CD8-positive, alpha-beta memory T cell (primary cell): ENCODE measurements around the gene PTCD3. TPM values are rescaled to one million over a fixed set of nuclear protein-coding genes. Genes with fewer than 3 reads are reported as not detected.

Experiments
- CTCF ChIA-PET: fragments of 350-600 bp; sonication (Branson Sonifier 250); formaldehyde crosslinking; loops from one replicate; lab custom pipeline; 2021; ENCODE audit warnings: antibody characterized with exemption; lab: Charles Lee
- POLR2A ChIA-PET: fragments of 350-600 bp; sonication (Branson Sonifier 250); formaldehyde crosslinking; loops from one replicate; lab custom pipeline; 2021; ENCODE audit warnings: antibody characterized with exemption; lab: Charles Lee
- DNase-seq, 5 donors: peaks; one replicate each; pipeline versions ENCODE4 v3.0.0 to v3.0.0-alpha.2; 2020 to 2022; ENCODE audit warnings: mixed read lengths in 1 of 5
- H3K27ac ChIP-seq: one replicate; pipeline ENCODE4 v1.7.0; 2013; ENCODE audit warnings: low read depth, mild to moderate bottlenecking, low read length, moderate library complexity
- H3K27me3 ChIP-seq: 2 replicates; pipeline ENCODE4 v1.7.0; 2013; ENCODE audit warnings: low read length, mild to moderate bottlenecking; ENCODE audit not compliant: insufficient read depth, poor library complexity, severe bottlenecking
- H3K36me3 ChIP-seq: 2 replicates; pipeline ENCODE4 v1.7.0; 2013; ENCODE audit warnings: mild to moderate bottlenecking, low read length, moderate library complexity; ENCODE audit not compliant: insufficient read depth
- H3K4me1 ChIP-seq: 2 replicates; pipeline ENCODE4 v1.7.0; 2013; ENCODE audit warnings: mild to moderate bottlenecking, low read length, moderate library complexity; ENCODE audit not compliant: insufficient read depth
- H3K4me3 ChIP-seq: 2 replicates; pipeline ENCODE4 v1.7.0; 2013; ENCODE audit warnings: mild to moderate bottlenecking, low read length
- H3K9me3 ChIP-seq: 2 replicates; pipeline ENCODE4 v1.7.0; 2013; ENCODE audit warnings: mild to moderate bottlenecking, low read length
- H3K27ac Mint-ChIP-seq, 8 donors: one replicate each; pipeline ENCODE4 v1.8.0; 2020 to 2021; ENCODE audit warnings: mixed read lengths in 8 of 8, mild to moderate bottlenecking in 6 of 8, inconsistent platforms in 3 of 8, moderate library complexity in 3 of 8
- H3K27me3 Mint-ChIP-seq, 2 donors: one replicate each; pipeline ENCODE4 v1.8.0; 2020 to 2021; ENCODE audit warnings: mixed read lengths in 2 of 2, mild to moderate bottlenecking in 1 of 2, moderate library complexity in 1 of 2
- H3K36me3 Mint-ChIP-seq, 3 donors: one replicate each; pipeline ENCODE4 v1.8.0; 2020 to 2021; ENCODE audit warnings: mixed read lengths in 3 of 3, inconsistent platforms in 1 of 3, mild to moderate bottlenecking in 1 of 3
- H3K4me1 Mint-ChIP-seq, 3 donors: one replicate each; pipeline ENCODE4 v1.8.0; 2020 to 2021; ENCODE audit warnings: mixed read lengths in 3 of 3, inconsistent platforms in 1 of 3, mild to moderate bottlenecking in 1 of 3
- H3K4me3 Mint-ChIP-seq, 7 donors: one replicate each; pipeline ENCODE4 v1.8.0; 2020 to 2021; ENCODE audit warnings: mixed read lengths in 7 of 7, mild to moderate bottlenecking in 6 of 7, moderate library complexity in 4 of 7, inconsistent platforms in 2 of 7
- H3K9me3 Mint-ChIP-seq, 5 donors: one replicate each; pipeline ENCODE4 v1.8.0; 2020 to 2022; ENCODE audit warnings: mixed read lengths in 5 of 5, mild to moderate bottlenecking in 3 of 5, moderate library complexity in 2 of 5, inconsistent platforms in 1 of 5
- polyA plus RNA-seq: library from polyadenylated mRNA; unstranded; fragments of 300-500 nt; fragmentation: Illumina TruSeq; gene quantifications from one replicate; pipeline ENCODE4 v1.2.3, GENCODE V29; 2021
- total RNA-seq, 2 experiments: library from RNA; stranded (reverse); gene quantifications; one replicate each; pipeline ENCODE4 v1.2.3, GENCODE V29; 2021

PTCD3 gene
- total and polyA plus RNA-seq, 3 experiments from 2014 or later = 44.1 to 155 (median 140) TPM

GRCh38 chr2:86176597-86176996, 70.6 kb downstream of the PTCD3 start:
- Histone ChIP-seq H3K27me3 (no peaks in the 10 kb centered on the region), H3K27ac (no peak overlapping the region), H3K4me1 (peaks cover 11% of the 10 kb centered on the region), H3K4me3 (no peak overlapping the region), H3K9me3 (no peaks in the 10 kb centered on the region), H3K36me3 (peaks cover 44% of the 10 kb centered on the region)
- CTCF ChIA-PET = no interaction called here
- H3K9me3 Mint-ChIP-seq = no peaks in the 10 kb centered on the region
- peak overlapping the region in 2 of 8 donors; percentile 17 to 76 for H3K27ac Mint-ChIP-seq
- no peak for DNase-seq
- POLR2A ChIA-PET = no interaction called here
- H3K36me3 Mint-ChIP-seq = peaks cover 13 to 70% (median 13%) of the 10 kb centered on the region in 3 donors
- H3K4me3 Mint-ChIP-seq = no peak overlapping the region
- no peaks in the 10 kb centered on the region for H3K27me3 Mint-ChIP-seq
- H3K4me1 Mint-ChIP-seq = peaks cover 26 to 47% (median 45%) of the 10 kb centered on the region in 3 donors

- DNase-seq = peak in 2 of 5 donors; percentile 39 to 40
- Histone ChIP-seq H3K4me3 (peak overlapping the region; percentile 29), H3K27ac (peak overlapping the region; percentile 32), H3K36me3 (no peaks in the 10 kb centered on the region), H3K4me1 (peaks cover 65% of the 10 kb centered on the region), H3K9me3 (no peaks in the 10 kb centered on the region), H3K27me3 (no peaks in the 10 kb centered on the region)
- H3K4me1 Mint-ChIP-seq = peaks cover 61 to 86% (median 81%) of the 10 kb centered on the region in 3 donors
- ChIA-PET POLR2A (interaction anchor here (0.6 to 1.9 kb wide), 3 partner anchors 9 to 255 kb away, joined by 3 to 8 read pairs (median 8); partner anchors contain the start of genes IMMT and KDM3A), CTCF (interaction anchor here (0.6 to 2.1 kb wide), 3 partner anchors 9 to 255 kb away, joined by 3 to 8 read pairs (median 3); partner anchors contain the start of genes IMMT, KDM3A, POLR1A and PTCD3)
- no peaks in the 10 kb centered on the region for H3K27me3 Mint-ChIP-seq
- H3K9me3 Mint-ChIP-seq = no peaks in the 10 kb centered on the region
- H3K27ac Mint-ChIP-seq = peak overlapping the region; percentile 81 to 98 (median 84)
- peak overlapping the region; percentile 19 to 82 (median 62) for H3K4me3 Mint-ChIP-seq
- peaks cover 0 to 24% (median 4%) of the 10 kb centered on the region in 3 donors for H3K36me3 Mint-ChIP-seq
These were observed 79.6 kb downstream of the PTCD3 start for GRCh38 chr2:86185517-86186212.

- H3K36me3 Mint-ChIP-seq = peaks cover 0 to 32% (median 4%) of the 10 kb centered on the region in 3 donors
- H3K4me1 Mint-ChIP-seq = peaks cover 64 to 90% (median 86%) of the 10 kb centered on the region in 3 donors
- DNase-seq = no peak
- H3K36me3 ChIP-seq = no peaks in the 10 kb centered on the region
- H3K4me3 ChIP-seq = peak overlapping the region; percentile 29
- no peaks in the 10 kb centered on the region for H3K9me3 ChIP-seq
- H3K27ac Mint-ChIP-seq = peak overlapping the region; percentile 81 to 98 (median 84)
- H3K27me3 Mint-ChIP-seq = no peaks in the 10 kb centered on the region
- H3K4me3 Mint-ChIP-seq = peak overlapping the region; percentile 49 to 82 (median 65)
- H3K27me3 ChIP-seq = no peaks in the 10 kb centered on the region
- POLR2A ChIA-PET = interaction anchor here (0.6 kb wide), 1 partner anchor 161 kb away, joined by 3 read pairs; no protein-coding TSS in a partner anchor
- CTCF ChIA-PET = interaction anchor here (1.1 to 2.1 kb wide), 2 partner anchors 8 to 254 kb away, joined by 3 to 8 read pairs; partner anchors contain the start of genes IMMT and KDM3A
- no peaks in the 10 kb centered on the region for H3K9me3 Mint-ChIP-seq
- H3K27ac ChIP-seq = peak overlapping the region; percentile 32
- H3K4me1 ChIP-seq = peaks cover 61% of the 10 kb centered on the region
These were observed 80.4 kb downstream of the PTCD3 start for GRCh38 chr2:86186431-86186830.

- H3K36me3 ChIP-seq = no peaks in the 10 kb centered on the region
- Mint-ChIP-seq H3K36me3 (peaks cover 0 to 45% (median 10%) of the 10 kb centered on the region in 3 donors), H3K9me3 (no peaks in the 10 kb centered on the region), H3K27me3 (no peaks in the 10 kb centered on the region), H3K27ac (peak overlapping the region in 2 of 8 donors; percentile 22 to 88), H3K4me3 (peak overlapping the region in 1 of 7 donors; percentile 47), H3K4me1 (peaks cover 66 to 92% (median 89%) of the 10 kb centered on the region in 3 donors)
- ChIA-PET POLR2A (no interaction called here), CTCF (no interaction called here)
- H3K4me1 ChIP-seq = peaks cover 59% of the 10 kb centered on the region
- no peak for DNase-seq
- no peak overlapping the region for H3K4me3 ChIP-seq
- no peak overlapping the region for H3K27ac ChIP-seq
- no peaks in the 10 kb centered on the region for H3K27me3 ChIP-seq
- no peaks in the 10 kb centered on the region for H3K9me3 ChIP-seq
These were observed 83.9 kb downstream of the PTCD3 start for GRCh38 chr2:86189782-86190416.

Other genes with a start within 250 kb of the PTCD3 start
- 10 to 100 TPM; 11.1 to 11.2 TPM for gene ST3GAL5, start 217.2 kb upstream of the PTCD3 start, total RNA-seq
- gene ST3GAL5, start 217.2 kb upstream of the PTCD3 start, polyA plus RNA-seq = 21.8 TPM
- gene POLR1A, start 349 bp upstream of the PTCD3 start, total RNA-seq = 10 to 100 TPM; 60.3 to 63.3 TPM
- 4.8 TPM for gene POLR1A, start 349 bp upstream of the PTCD3 start, polyA plus RNA-seq
- 100 to 1,000 TPM; 147 to 149 TPM for gene IMMT, start 89.2 kb downstream of the PTCD3 start, total RNA-seq
- gene IMMT, start 89.2 kb downstream of the PTCD3 start, polyA plus RNA-seq = 65.7 TPM
- gene MRPL35, start 93.2 kb downstream of the PTCD3 start, total RNA-seq = 10 to 100 TPM; 86.5 to 89.9 TPM
- gene MRPL35, start 93.2 kb downstream of the PTCD3 start, polyA plus RNA-seq = 27.1 TPM
- under 1 TPM; 0.20 to 0.28 TPM for gene REEP1, start 231.4 kb downstream of the PTCD3 start, total RNA-seq
- not detected for gene REEP1, start 231.4 kb downstream of the PTCD3 start, polyA plus RNA-seq